Sigmoid colon (tissue), 4 donors: Measurements from ENCODE around the gene CCPG1.

ENCODE experiments used
- EP300 ChIP-seq, 4 donors: sonication (generic); formaldehyde crosslinking; IDR thresholded peaks; one replicate each; pipeline ENCODE4 v1.6.1; 2017; ENCODE audit warnings: antibody characterized with exemption in 4 of 4
- POLR2A ChIP-seq, 2 donors: fragments of 450-650 bp; IDR thresholded peaks; one replicate each; pipeline ENCODE4 v1.6.1; 2016; ENCODE audit warnings: antibody characterized with exemption in 2 of 2, mild to moderate bottlenecking in 2 of 2, moderate library complexity in 2 of 2
- POLR2AphosphoS5 ChIP-seq, 4 donors: sonication (generic); formaldehyde crosslinking; IDR thresholded peaks; one replicate each; pipeline ENCODE4 v1.6.1; 2017; ENCODE audit warnings: antibody characterized with exemption in 4 of 4
- TF ChIP-seq, protein P1 (sequence below), 4 experiments: fragments of 450-650 bp in 3 of 4; fragments of 200-600 bp in 1 of 4; IDR thresholded peaks; one replicate each; pipeline ENCODE4 v1.5.1; 2016 to 2019; ENCODE audit warnings: antibody characterized with exemption in 4 of 4, mild to moderate bottlenecking in 3 of 4, moderate library complexity in 2 of 4

DNA sequence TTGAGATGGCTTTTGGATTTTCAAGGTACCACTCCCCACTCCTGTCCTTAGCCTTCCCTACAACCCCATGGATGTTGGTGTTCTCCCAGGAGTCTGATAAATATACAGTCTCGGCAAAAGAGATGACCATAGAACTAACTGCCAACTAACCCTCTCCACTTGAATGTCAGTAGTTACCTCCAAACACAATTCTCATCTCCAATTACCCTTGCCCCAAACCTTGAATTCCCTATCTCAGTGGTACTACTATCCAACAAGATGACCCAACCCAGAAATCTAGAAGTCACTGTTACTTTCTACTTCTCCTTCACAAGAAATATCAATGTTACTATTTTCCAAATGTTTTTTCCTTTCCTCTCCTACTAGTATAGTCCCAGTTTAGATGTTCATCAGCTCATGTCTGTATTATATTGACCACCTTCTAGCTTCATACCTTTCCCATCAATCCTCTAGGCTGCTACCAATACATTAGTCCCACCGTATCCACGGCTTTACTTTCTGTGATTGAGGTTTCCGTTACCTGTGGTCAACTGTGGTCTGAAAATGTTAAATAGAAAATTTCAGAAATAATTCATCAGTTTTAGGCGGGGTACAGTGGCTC lies 51.1 kb downstream of the CCPG1 start:
- TF ChIP-seq, protein P1, sequence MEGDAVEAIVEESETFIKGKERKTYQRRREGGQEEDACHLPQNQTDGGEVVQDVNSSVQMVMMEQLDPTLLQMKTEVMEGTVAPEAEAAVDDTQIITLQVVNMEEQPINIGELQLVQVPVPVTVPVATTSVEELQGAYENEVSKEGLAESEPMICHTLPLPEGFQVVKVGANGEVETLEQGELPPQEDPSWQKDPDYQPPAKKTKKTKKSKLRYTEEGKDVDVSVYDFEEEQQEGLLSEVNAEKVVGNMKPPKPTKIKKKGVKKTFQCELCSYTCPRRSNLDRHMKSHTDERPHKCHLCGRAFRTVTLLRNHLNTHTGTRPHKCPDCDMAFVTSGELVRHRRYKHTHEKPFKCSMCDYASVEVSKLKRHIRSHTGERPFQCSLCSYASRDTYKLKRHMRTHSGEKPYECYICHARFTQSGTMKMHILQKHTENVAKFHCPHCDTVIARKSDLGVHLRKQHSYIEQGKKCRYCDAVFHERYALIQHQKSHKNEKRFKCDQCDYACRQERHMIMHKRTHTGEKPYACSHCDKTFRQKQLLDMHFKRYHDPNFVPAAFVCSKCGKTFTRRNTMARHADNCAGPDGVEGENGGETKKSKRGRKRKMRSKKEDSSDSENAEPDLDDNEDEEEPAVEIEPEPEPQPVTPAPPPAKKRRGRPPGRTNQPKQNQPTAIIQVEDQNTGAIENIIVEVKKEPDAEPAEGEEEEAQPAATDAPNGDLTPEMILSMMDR (IDR thresholded peaks at IDR 0.05): no peak
- no peak for TF ChIP-seq POLR2AphosphoS5 (IDR thresholded peaks at IDR 0.05)
- no peak for TF ChIP-seq EP300 (IDR thresholded peaks at IDR 0.05)
- TF ChIP-seq POLR2A (IDR thresholded peaks at IDR 0.05): no peak
